Peyer's patch (tissue), 4 donors: ENCODE results near the gene CACYBP. TPM values are rescaled to one million over a fixed set of nuclear protein-coding genes. Genes with fewer than 3 reads are reported as not detected.

ENCODE experiments used
- DNase-seq, 3 donors: peaks; one replicate each; pipeline ENCODE4 v3.0.0-alpha.2; 2017 to 2019
- H3K27ac ChIP-seq, 4 donors: fragments of 200-600 bp; sonication (generic); one replicate each; pipeline ENCODE4 v1.5.1; 2016 to 2019
- H3K27me3 ChIP-seq, 2 donors: fragments of 200-600 bp; sonication (generic); one replicate each; pipeline ENCODE4 v1.5.1; 2019
- H3K36me3 ChIP-seq, 3 donors: fragments of 200-600 bp; sonication (generic); one replicate each; pipeline ENCODE4 v1.5.1; 2016 to 2019
- H3K4me1 ChIP-seq, 4 donors: fragments of 200-600 bp; sonication (generic); one replicate each; pipeline ENCODE4 v1.5.1; 2016 to 2019
- H3K4me3 ChIP-seq, 4 donors: fragments of 200-600 bp; sonication (generic); 1 replicate in 3 of 4; 2 replicates in 1 of 4; pipeline ENCODE4 v1.5.1; 2016 to 2019; ENCODE audit warnings: mild to moderate bottlenecking in 1 of 4
- H3K9me3 ChIP-seq, 4 donors: fragments of 200-600 bp; sonication (generic); one replicate each; pipeline ENCODE4 v1.5.1; 2016 to 2019; ENCODE audit warnings: mild to moderate bottlenecking in 1 of 4
- POLR2A ChIP-seq, 2 donors: fragments of 450-650 bp; IDR thresholded peaks; one replicate each; pipeline ENCODE4 v1.5.1; 2017; ENCODE audit warnings: antibody characterized with exemption in 2 of 2, mild to moderate bottlenecking in 2 of 2, moderate library complexity in 2 of 2
- total RNA-seq, 4 donors: library from RNA; depleted of rRNA; stranded (reverse); fragments of >200 nt; gene quantifications; one replicate each; pipeline ENCODE4 v1.1.0, GENCODE V29; 2016
- TF ChIP-seq, protein P1 (sequence below), 6 experiments: fragments of 450-650 bp in 4 of 6; fragments of 200-600 bp in 2 of 6; sonication (generic) in 1 of 6; IDR thresholded peaks; one replicate each; pipeline ENCODE4 v1.5.1; 2017 to 2019; ENCODE audit warnings: antibody characterized with exemption in 6 of 6, mild to moderate bottlenecking in 3 of 6, moderate library complexity in 1 of 6

CACYBP gene
- total RNA-seq, 4 donors from 2014 or later = 15.3 to 139 (median 89.6) TPM

DNA sequence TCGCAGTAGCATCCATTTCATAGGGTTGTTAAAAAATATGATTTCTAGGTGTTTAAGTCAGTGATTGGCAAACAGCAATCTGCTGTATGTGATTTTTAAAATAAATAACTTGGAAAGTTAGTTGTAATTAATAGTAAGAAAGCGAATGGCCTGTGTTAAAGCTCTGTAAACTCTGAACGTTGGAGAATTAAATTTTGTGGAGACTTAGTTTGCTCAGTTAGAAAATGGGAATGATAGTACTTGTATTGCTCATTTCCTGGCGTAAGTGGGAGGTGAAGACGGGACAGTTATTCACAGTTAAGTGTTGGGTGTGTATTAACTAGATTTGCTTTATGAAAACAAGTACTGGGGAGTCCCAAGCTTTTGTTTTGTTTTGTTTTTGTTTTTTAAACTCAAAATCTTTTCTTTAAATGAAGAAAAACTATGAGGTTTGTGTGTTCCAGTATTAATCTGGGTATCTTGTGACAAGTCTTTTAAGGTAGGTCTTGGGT lies 995 bp downstream of the CACYBP start:
- DNase-seq = no peak
- Histone ChIP-seq H3K9me3 (no peaks in the 10 kb centered on the region), H3K27ac (peak overlapping the region; percentile 97 to 99 (median 98)), H3K36me3 (no peaks in the 10 kb centered on the region), H3K4me3 (peak overlapping the region; percentile 69 to 92 (median 82)), H3K4me1 (no peaks in the 10 kb centered on the region), H3K27me3 (no peaks in the 10 kb centered on the region)
- TF ChIP-seq, protein P1, sequence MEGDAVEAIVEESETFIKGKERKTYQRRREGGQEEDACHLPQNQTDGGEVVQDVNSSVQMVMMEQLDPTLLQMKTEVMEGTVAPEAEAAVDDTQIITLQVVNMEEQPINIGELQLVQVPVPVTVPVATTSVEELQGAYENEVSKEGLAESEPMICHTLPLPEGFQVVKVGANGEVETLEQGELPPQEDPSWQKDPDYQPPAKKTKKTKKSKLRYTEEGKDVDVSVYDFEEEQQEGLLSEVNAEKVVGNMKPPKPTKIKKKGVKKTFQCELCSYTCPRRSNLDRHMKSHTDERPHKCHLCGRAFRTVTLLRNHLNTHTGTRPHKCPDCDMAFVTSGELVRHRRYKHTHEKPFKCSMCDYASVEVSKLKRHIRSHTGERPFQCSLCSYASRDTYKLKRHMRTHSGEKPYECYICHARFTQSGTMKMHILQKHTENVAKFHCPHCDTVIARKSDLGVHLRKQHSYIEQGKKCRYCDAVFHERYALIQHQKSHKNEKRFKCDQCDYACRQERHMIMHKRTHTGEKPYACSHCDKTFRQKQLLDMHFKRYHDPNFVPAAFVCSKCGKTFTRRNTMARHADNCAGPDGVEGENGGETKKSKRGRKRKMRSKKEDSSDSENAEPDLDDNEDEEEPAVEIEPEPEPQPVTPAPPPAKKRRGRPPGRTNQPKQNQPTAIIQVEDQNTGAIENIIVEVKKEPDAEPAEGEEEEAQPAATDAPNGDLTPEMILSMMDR (IDR thresholded peaks at IDR 0.05) = no peak
- no peak for TF ChIP-seq POLR2A (IDR thresholded peaks at IDR 0.05)

- H3K27ac ChIP-seq = no peak overlapping the region
- DNase-seq = no peak
- H3K9me3 ChIP-seq = no peaks in the 10 kb centered on the region
- no peaks in the 10 kb centered on the region for H3K27me3 ChIP-seq
- H3K4me3 ChIP-seq = no peak overlapping the region
- peaks cover 0 to 20% (median 0%) of the 10 kb centered on the region in 3 donors for H3K36me3 ChIP-seq
- TF ChIP-seq, protein P1 (IDR thresholded peaks at IDR 0.05) = no peak
- no peak for TF ChIP-seq POLR2A (IDR thresholded peaks at IDR 0.05)
- no peaks in the 10 kb centered on the region for H3K4me1 ChIP-seq
These were observed 3.3 kb downstream of the CACYBP start for GRCh38 chr1:175002910-175003517.

GRCh38 chr1:175003521-175003920 lies 3.8 kb downstream of the CACYBP start:
- no peak overlapping the region for H3K27ac ChIP-seq

GRCh38 chr1:175005085-175005783 lies 5.5 kb downstream of the CACYBP start:
- no peak for DNase-seq
- Histone ChIP-seq H3K36me3 (peaks cover 0 to 43% (median 0%) of the 10 kb centered on the region in 3 donors), H3K27ac (no peak overlapping the region), H3K4me3 (no peak overlapping the region), H3K4me1 (no peaks in the 10 kb centered on the region), H3K27me3 (no peaks in the 10 kb centered on the region), H3K9me3 (no peaks in the 10 kb centered on the region)
- TF ChIP-seq, protein P1 (IDR thresholded peaks at IDR 0.05) = no peak
- no peak for TF ChIP-seq POLR2A (IDR thresholded peaks at IDR 0.05)

More at GRCh38 chr1:175003521-175003920, 3.8 kb downstream of the CACYBP start:
- H3K36me3 ChIP-seq = peaks cover 0 to 25% (median 0%) of the 10 kb centered on the region in 3 donors
- H3K4me3 ChIP-seq = no peak overlapping the region
- no peak for TF ChIP-seq POLR2A (IDR thresholded peaks at IDR 0.05)
- TF ChIP-seq, protein P1 (IDR thresholded peaks at IDR 0.05) = no peak
- no peaks in the 10 kb centered on the region for H3K9me3 ChIP-seq
- H3K27me3 ChIP-seq = no peaks in the 10 kb centered on the region
- no peaks in the 10 kb centered on the region for H3K4me1 ChIP-seq
- no peak for DNase-seq

DNA sequence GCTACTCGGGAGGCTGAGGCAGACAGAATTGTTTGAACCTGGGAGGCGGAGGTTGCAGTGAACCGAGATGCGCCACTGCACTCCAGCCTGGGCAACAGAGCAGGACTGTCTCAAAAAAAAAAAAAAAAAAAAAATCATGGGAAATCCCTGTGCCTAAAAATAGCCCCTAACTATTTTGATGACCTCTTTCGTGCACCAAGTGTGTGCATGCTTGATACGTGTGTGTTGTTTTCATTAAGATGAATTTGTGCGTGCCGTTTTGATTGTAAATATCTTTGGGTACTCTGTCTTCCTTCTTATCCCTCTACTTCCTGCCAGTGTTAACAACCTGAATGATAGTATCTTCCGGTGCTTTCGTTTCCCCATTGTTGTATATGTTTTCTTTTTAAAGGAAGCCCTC lies 9.8 kb downstream of the CACYBP start:
- DNase-seq = no peak
- Histone ChIP-seq H3K9me3 (no peaks in the 10 kb centered on the region), H3K27me3 (no peaks in the 10 kb centered on the region), H3K27ac (no peak overlapping the region), H3K4me3 (no peak overlapping the region), H3K4me1 (no peaks in the 10 kb centered on the region), H3K36me3 (peaks cover 0 to 85% (median 0%) of the 10 kb centered on the region in 3 donors)
- TF ChIP-seq, protein P1 (IDR thresholded peaks at IDR 0.05) = no peak
- TF ChIP-seq POLR2A (IDR thresholded peaks at IDR 0.05) = no peak
